ENCODE data around the gene PREP. TPM values are rescaled to one million over a fixed set of nuclear protein-coding genes. Genes with fewer than 3 reads are reported as not detected.

PREP gene
- total RNA-seq, 1 experiment from 2014 or later, result 69.9 TPM

GRCh38 chr6:105409734-105410133 is 6.9 kb upstream of the PREP start:
- peaks cover 7% of the 10 kb centered on the region; the same call in 1 of the 2 replicates for H3K9me3 ChIP-seq
- no peaks in the 10 kb centered on the region for H3K4me1 ChIP-seq
- H3K36me3 ChIP-seq (ENCODE audit: control insufficient read depth, insufficient read depth, low read length), result no peaks in the 10 kb centered on the region
- intact Hi-C loops (cut with micrococcal nuclease; ENCODE audit: unreplicated experiment), result no loop called here
- TF ChIP-seq, protein P1, sequence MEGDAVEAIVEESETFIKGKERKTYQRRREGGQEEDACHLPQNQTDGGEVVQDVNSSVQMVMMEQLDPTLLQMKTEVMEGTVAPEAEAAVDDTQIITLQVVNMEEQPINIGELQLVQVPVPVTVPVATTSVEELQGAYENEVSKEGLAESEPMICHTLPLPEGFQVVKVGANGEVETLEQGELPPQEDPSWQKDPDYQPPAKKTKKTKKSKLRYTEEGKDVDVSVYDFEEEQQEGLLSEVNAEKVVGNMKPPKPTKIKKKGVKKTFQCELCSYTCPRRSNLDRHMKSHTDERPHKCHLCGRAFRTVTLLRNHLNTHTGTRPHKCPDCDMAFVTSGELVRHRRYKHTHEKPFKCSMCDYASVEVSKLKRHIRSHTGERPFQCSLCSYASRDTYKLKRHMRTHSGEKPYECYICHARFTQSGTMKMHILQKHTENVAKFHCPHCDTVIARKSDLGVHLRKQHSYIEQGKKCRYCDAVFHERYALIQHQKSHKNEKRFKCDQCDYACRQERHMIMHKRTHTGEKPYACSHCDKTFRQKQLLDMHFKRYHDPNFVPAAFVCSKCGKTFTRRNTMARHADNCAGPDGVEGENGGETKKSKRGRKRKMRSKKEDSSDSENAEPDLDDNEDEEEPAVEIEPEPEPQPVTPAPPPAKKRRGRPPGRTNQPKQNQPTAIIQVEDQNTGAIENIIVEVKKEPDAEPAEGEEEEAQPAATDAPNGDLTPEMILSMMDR (IDR thresholded peaks at IDR 0.05; ENCODE audit: insufficient read depth in 1 of 2, low read depth in 1 of 2, low read length in 1 of 2, severe bottlenecking in 1 of 2, unreplicated experiment in 1 of 2), result no peak
- CTCF ChIA-PET, result no interaction called here
- DNase-seq, result no peak
- no peak overlapping the region for H3K4me3 ChIP-seq (ENCODE audit: low read depth, low read length)
- Mint-ChIP-seq H3K27me3 (ENCODE audit: insufficient read depth, unreplicated experiment) (peaks cover 5% of the 10 kb centered on the region), H3K27ac (ENCODE audit: unreplicated experiment) (no peak overlapping the region), H3K9me3 (ENCODE audit: unreplicated experiment) (peaks cover 38% of the 10 kb centered on the region), H3K36me3 (ENCODE audit: insufficient read depth, unreplicated experiment) (no peaks in the 10 kb centered on the region), H3K4me3 (ENCODE audit: unreplicated experiment) (no peak overlapping the region), H3K4me1 (ENCODE audit: low read depth, unreplicated experiment) (no peaks in the 10 kb centered on the region)
- BruUV-seq (replicated peaks), result no TSS peak
- POLR2A ChIA-PET, result no interaction called here
- H3K27me3 ChIP-seq (replicated peaks; ENCODE audit: control insufficient read depth, insufficient read depth, low read length), result no peaks in the 10 kb centered on the region

DNA sequence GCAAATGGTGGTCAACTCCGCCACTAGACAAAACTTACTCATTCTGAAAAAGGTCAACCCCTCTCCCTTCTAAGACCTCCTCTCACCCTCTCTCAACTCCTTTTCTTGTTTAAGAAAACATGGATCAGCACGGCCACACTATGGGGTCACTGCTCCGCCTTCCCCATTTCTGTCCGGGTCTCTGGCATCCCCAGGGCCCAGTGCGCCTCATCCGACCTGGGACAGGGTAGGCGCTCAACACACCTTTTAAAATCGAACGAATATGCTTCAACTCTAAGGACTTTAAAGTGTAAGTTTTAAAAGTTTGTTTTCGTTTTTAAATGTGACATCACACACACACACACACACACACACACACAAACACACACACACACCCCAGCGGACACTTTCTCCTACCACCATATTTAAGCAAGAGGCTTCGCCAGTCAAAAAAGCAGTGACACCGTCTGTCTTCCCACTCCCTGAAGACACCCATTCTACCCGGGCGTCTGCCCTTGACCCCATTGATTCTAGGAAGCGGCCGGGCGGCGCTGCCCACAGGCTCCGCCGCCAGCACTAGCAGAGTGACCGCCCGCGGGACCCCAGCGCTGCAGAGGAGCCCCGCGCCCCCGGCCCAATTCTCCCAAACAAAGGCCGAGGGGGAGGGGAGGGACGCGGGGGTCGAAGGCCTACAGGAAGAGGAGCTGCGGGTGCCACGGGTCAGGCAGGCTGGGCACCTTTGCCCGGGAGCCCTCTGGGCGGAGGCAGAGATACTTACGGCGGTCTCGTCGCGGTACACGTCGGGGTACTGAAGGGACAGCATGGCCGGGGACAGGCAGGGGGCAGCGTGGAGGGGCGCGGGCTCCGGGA is 568 bp downstream of the PREP start:
- peaks cover 9% of the 10 kb centered on the region for H3K36me3 Mint-ChIP-seq (ENCODE audit: insufficient read depth, unreplicated experiment)
- no TSS peak for BruUV-seq (replicated peaks)
- H3K9me3 ChIP-seq, result no peaks in the 10 kb centered on the region
- ChIA-PET CTCF (interaction anchor here (0.6 to 1.2 kb wide), 14 partner anchors 9 to 315 kb away, joined by 3 to 10 read pairs (median 4); no protein-coding TSS in a partner anchor), POLR2A (interaction anchor here (0.8 to 1.2 kb wide), 2 partner anchors 27 to 28 kb away, joined by 4 to 6 read pairs; no protein-coding TSS in a partner anchor)
- intact Hi-C loops (cut with micrococcal nuclease; ENCODE audit: unreplicated experiment), result loop anchor here (2.0 kb wide), 1 partner anchor 40 kb away; no protein-coding TSS in a partner anchor
- H3K4me1 ChIP-seq, result peaks cover 17% of the 10 kb centered on the region
- H3K4me3 Mint-ChIP-seq (ENCODE audit: unreplicated experiment), result peak overlapping the region; percentile 97
- TF ChIP-seq, protein P1 (IDR thresholded peaks at IDR 0.05; ENCODE audit: insufficient read depth in 1 of 2, low read depth in 1 of 2, low read length in 1 of 2, severe bottlenecking in 1 of 2, unreplicated experiment in 1 of 2), result peak in 1 of 2 experiments; percentile 1
- H3K9me3 Mint-ChIP-seq (ENCODE audit: unreplicated experiment), result no peaks in the 10 kb centered on the region
- no peaks in the 10 kb centered on the region for H3K36me3 ChIP-seq (ENCODE audit: control insufficient read depth, insufficient read depth, low read length)
- no peaks in the 10 kb centered on the region for H3K27me3 ChIP-seq (replicated peaks; ENCODE audit: control insufficient read depth, insufficient read depth, low read length)
- DNase-seq, result no peak
- H3K4me1 Mint-ChIP-seq (ENCODE audit: low read depth, unreplicated experiment), result peaks cover 21% of the 10 kb centered on the region
- H3K4me3 ChIP-seq (ENCODE audit: low read depth, low read length), result peak overlapping the region; percentile 96
- no peaks in the 10 kb centered on the region for H3K27me3 Mint-ChIP-seq (ENCODE audit: insufficient read depth, unreplicated experiment)
- peak overlapping the region; percentile 91 for H3K27ac Mint-ChIP-seq (ENCODE audit: unreplicated experiment)

DNA sequence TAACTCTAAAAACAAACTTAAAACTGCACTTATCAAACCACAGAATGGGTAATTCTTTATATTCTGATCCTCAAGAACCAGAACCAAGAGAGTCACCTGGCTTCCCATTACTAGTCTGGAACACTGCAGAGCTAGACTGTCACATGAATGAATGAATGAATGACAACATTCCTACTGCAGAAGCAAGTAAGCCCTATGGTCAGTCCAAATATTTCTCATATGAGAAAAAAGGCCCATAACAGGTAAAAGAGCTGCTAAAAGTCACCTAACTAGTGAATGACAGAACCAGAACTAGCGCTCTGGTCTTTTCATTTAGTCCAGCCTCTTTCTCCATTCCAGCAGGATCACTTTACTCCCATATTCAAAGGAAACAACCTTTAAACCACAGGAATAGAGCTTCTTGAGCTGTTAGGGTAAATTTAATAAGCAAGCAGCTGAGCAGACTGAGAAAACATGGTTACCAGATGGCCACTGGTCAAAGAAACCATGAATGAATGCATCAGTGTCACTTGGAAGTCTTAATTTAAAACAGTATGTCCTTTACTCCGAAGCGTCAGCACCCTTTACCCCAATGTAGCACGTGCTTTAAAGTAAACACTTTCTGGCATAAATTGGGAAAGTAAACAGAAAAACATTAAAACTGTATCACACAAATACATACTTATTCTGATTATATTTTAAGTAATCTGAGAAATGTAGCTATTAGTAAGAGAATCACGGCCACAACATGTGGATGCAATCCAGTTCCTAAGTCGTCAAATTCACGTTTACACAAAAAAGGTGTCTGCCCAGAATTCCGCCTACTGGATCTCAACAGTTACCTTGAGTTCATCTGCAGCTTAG is 1.4 kb downstream of the PREP start:
- H3K4me3 Mint-ChIP-seq (ENCODE audit: unreplicated experiment), result peak overlapping the region; percentile 97
- H3K9me3 ChIP-seq, result no peaks in the 10 kb centered on the region
- POLR2A ChIA-PET, result interaction anchor here (0.8 kb wide), 1 partner anchor 26 kb away, joined by 4 read pairs; no protein-coding TSS in a partner anchor
- H3K36me3 ChIP-seq (ENCODE audit: control insufficient read depth, insufficient read depth, low read length), result no peaks in the 10 kb centered on the region
- TSS peak; percentile 57 for BruUV-seq (replicated peaks)
- no peak for DNase-seq
- intact Hi-C loops (cut with micrococcal nuclease; ENCODE audit: unreplicated experiment), result loop anchor here (2.0 kb wide), 2 partner anchors 21 to 39 kb away; no protein-coding TSS in a partner anchor
- H3K27ac Mint-ChIP-seq (ENCODE audit: unreplicated experiment), result peak overlapping the region; percentile 91
- peaks cover 17% of the 10 kb centered on the region for H3K4me1 ChIP-seq
- peaks cover 21% of the 10 kb centered on the region for H3K4me1 Mint-ChIP-seq (ENCODE audit: low read depth, unreplicated experiment)
- peak overlapping the region; percentile 96 for H3K4me3 ChIP-seq (ENCODE audit: low read depth, low read length)
- no peaks in the 10 kb centered on the region for H3K27me3 Mint-ChIP-seq (ENCODE audit: insufficient read depth, unreplicated experiment)
- H3K9me3 Mint-ChIP-seq (ENCODE audit: unreplicated experiment), result no peaks in the 10 kb centered on the region
- CTCF ChIA-PET, result interaction anchor here (0.7 to 1.4 kb wide), 4 partner anchors 11 to 83 kb away, joined by 3 to 4 read pairs (median 4); no protein-coding TSS in a partner anchor
- no peaks in the 10 kb centered on the region for H3K27me3 ChIP-seq (replicated peaks; ENCODE audit: control insufficient read depth, insufficient read depth, low read length)
- TF ChIP-seq, protein P1 (IDR thresholded peaks at IDR 0.05; ENCODE audit: insufficient read depth in 1 of 2, low read depth in 1 of 2, low read length in 1 of 2, severe bottlenecking in 1 of 2, unreplicated experiment in 1 of 2), result no peak
- peaks cover 12% of the 10 kb centered on the region for H3K36me3 Mint-ChIP-seq (ENCODE audit: insufficient read depth, unreplicated experiment)
